CD4-positive, alpha-beta T cell treated with Interleukin-4 for 4 hours (primary cell): Measurements from ENCODE around the gene C12orf43.
A peak's percentile ranks its signal among the peaks of the same experiment; 100 is the strongest.
"Not testable (repeated sequence)": the region's sequence is repeated elsewhere in the genome, so short reads cannot be mapped to it uniquely, and the experiment has no call there.

Source experiments
- DNase-seq: peaks from one replicate; pipeline ENCODE4 v3.0.0-alpha.2; 2020

The C12orf43 gene, protein sequence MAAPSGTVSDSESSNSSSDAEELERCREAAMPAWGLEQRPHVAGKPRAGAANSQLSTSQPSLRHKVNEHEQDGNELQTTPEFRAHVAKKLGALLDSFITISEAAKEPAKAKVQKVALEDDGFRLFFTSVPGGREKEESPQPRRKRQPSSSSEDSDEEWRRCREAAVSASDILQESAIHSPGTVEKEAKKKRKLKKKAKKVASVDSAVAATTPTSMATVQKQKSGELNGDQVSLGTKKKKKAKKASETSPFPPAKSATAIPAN

DNA sequence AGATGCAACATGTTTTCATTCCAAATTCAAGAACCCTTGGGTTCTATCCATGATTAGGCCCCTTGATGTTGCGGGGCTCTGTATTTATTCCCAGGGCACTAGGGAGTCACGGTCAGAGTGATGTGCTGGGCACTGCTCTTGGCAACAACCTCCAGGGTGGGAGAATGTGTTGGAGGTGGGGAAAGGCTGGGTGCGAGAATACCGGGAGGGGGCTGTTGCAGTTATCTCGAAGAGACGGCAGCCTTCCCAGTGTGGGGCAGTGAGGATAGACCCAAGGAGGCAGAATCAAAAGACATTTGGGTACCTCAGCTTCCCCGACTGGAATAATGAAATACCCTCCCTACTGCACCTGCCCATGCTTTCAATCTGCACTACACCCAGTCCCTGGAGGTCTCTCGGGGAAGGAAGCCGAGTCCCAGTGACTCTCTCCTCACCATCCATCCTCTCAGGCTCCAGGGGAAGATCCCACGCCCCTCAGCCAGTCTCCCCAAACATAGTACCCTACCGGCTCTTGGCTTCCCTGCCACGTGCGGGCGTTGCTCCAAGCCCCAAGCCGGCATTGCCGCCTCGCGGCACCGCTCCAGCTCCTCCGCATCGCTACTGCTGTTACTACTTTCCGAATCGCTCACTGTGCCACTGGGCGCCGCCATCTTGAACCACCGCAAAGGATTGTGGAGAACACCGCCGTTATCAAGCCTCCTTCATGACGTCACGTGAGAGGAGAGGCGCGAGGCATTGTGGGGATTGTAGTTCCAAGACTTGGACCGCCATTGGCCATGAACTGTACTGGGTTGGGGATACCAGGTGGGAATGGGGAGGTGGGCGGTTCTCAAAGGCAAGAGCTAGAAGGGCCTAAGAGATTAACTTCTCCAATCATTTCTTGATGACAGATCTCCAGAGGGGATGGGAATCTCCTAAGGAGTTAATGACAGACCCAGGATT lies at the start of gene C12orf43:
Gene C12orf43 (minus strand): TSS at position 663 of the 942 bp plus-strand sequence. CDS start 13 bp downstream, at position 650.
- peak; percentile 92 for DNase-seq

DNA sequence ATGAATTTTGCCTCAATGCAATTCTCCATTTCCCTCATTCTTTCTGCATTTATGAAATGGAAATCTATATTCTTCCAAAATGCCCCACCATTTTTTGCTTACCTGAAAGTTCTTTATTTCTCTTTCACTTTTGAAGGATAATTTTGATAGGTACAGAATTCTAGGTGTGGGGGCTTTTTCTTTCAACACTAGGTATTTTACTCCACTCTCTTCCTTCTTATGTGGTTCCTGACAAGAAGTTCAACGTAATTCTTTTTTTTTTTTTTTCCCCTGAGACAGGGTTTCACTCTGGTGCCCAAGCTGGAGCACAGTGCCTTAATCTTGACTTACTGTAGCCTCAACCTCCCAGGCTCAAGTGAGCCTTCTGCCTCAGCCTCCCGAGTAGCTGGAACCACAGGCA lies 49.1 kb upstream of the C12orf43 start:
- no peak for DNase-seq

DNA sequence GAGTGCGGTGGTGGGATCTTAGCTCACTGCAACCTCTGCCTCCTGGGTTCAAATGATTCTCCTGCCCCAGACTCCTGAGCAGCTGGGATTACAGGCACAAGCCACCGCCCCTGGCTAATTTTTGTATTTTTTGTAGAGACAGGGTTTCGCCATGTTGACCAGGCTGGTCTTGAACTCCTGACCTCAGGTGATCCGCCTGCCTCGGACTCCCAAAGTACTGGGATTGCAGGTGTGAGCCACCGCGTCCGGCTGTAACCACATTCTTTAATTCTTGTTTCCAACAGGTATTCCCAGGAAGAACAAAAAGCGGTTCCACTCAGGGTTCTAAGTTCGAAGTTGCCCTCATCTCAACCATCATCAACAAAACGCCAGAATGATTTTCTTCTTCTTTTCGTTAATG lies 48.3 kb upstream of the C12orf43 start:
- not testable (repeated sequence) for DNase-seq

DNA sequence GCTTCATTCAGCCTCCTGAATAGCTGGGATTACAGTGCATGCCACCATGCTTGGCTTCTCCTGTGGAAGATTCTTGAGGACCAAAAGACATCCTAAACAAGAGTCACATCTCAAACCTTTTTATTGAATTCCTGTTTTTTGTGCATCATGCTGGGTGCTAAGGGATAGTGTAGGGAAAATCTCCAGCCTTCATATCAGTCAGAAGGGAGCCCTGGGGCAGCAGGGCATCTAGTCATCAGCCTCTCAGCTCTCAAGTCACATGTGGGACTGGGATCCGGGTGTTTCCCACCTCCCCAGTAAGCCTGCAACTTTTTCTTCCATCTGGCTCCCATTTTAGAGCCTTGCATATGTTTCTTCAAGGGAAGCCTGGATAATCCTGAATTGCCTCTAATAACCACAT lies 47.8 kb upstream of the C12orf43 start:
- DNase-seq = no peak

DNA sequence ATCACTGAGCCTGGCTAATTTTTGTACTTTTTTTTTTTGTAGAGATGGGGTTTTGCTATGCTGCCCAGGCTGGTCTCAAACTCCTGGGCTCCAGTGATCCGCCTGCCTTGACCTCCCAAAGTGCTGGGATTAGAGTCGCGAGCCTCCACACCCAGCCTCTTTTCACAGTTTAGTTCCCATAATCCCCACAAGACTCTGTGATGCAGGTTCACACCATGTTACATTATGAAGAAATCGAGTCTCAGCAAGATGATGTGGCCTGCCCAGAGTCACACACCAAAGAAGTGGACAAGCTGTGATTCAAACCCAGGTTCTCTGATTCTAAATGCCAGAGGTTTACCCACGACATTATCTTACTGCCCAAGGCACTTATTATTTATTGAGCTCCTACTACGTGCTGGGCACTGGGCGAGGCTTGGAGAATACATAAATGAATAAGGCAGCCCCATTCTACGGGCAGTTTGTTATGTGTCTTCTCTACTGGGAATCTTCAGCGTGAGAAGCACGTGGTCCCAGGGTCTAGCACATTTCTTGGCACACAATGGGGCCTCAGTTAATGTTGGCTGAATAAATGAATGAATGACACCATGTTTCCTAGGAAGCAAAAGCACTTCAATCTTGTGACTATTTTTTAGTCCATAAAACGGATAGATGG lies 46.2 kb upstream of the C12orf43 start:
- no peak for DNase-seq

DNA sequence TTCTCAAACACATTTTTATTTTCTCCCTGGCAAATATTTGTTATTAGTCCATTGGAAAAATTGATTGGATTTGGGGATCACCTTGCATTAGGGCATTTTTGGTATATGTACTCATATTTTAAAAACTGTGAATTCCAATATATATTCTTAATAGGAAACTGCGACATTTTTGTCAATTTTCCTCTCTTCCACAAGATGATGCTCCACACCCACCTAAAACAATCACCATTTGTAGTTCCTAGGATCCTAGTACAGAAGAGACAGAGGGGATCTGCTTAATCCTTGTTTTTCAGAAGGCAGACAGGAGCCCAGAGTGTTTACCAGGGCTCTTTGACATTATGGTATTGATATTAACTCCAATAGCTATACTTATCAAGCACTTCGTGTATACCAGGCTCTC lies 45.5 kb upstream of the C12orf43 start:
- DNase-seq = no peak

DNA sequence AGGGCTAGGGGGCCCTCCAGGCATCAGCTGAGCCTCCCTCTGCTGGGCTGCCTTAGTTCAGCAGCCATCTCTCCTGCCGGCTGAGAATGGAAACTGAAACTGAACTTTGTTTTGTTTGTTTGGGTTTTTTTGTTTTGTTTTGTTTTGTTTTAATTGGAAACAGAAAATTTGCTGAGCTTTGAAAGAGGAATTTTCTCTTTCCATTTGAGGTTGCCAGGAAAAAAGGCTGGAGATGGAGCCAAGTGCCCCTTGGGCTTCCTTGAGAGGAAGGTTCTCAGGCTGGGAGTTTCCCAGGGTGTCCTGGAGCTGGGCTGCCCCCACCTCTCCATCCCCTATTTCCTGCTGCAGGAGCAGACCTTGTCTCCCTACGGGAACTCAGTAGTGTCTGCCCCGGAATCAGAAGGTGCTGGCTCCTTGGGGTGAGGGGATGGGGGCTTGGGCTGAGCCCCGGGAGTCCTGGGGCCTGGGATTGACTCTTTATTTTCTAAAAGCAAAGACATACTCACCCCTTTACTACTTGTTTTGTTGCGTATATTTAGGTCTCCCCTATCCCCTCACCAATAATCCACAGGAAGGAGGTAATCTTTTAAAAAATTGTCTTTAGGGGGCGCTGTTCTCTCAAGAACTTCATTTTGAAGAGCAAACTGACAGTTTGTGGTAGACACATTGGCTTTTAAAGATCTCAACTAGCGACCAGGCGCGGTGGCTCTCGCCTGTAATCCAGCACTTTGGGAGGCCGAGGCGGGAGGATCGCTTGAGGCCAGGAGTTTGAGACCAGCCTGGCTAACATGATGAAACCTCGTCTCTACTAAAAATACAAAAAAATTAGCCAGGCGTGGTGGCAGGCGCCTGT lies 44.1 kb upstream of the C12orf43 start:
- DNase-seq = peak; percentile 87

DNA sequence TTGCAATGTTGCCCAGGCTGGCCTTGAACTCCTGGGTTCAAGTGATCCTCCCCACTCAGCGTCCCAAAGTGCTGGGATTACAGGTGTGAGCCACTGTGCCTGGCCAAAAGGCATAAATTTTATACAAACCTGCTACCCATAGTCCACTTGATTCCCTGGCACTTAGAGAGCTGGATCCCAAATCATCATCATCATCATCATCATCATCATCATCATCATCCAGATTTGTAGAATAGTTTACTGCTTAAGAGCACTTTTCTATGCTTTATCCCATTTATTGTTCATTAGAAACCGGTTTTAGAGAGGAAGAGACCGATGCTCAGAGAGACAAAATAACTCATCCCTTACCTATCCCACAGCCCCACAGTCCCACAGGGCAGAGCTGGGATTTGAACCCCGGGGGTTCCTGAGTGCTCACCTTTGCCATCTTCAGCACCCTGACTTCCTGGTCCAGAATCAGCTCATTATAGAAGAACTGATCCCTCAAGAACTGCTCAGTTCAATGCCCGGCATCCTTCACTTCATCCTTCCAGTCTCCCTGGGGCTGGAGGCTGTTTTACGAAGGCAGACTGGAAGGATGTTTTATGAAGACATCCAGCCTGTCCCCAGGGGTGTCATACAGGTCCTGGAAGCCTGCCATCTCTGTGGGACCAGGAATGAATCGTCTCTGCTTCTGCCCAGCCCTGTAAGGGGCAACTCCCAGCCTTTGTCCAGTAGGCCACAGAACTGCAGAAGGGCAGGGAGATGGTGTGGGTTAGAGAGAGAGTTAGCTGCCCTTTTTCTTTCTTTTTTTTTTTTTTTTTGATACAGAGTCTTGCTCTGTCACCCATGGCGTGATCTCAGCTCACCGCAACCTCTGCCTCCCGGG lies 43.0 kb upstream of the C12orf43 start:
- DNase-seq = no peak

DNA sequence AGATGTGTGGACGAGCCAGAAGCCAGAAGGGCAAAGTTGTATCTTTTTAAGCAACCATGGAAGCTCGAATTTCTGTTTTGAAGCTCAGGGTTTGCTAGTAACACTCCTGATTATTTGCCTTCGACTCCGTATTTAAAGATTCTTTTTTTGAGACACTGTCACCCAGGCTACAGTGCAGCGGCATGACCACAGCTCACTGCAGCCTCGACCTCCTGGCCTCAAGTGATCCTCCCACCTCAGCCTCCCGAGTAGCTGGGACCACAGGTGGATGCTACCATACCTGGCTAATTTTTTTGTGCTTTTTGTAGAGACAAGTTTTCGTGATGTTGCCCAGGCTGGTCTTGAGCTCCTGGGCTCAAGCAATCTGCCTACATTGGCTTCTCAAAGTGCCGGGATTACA lies 41.5 kb upstream of the C12orf43 start:
- DNase-seq = no peak

DNA sequence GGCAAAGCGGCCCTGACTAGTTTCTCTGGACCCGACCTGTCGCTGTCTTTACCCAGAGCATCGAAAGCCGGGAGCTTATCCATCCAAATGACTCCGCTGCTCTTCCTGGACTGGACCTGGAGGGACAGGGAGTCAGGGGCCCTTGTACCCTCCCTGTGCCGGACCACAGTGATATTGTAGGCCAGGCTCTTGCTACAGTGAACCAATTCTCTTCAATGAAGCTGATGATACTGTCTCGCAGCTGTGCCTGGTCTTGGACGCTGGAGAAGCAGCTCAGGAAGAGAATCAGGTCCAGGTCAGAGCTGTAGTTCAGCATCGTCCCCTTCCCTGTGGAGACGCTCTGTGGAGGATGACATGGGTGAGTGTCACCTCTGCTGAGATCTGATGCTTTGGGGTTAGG lies 37.4 kb upstream of the C12orf43 start:
- DNase-seq = no peak

DNA sequence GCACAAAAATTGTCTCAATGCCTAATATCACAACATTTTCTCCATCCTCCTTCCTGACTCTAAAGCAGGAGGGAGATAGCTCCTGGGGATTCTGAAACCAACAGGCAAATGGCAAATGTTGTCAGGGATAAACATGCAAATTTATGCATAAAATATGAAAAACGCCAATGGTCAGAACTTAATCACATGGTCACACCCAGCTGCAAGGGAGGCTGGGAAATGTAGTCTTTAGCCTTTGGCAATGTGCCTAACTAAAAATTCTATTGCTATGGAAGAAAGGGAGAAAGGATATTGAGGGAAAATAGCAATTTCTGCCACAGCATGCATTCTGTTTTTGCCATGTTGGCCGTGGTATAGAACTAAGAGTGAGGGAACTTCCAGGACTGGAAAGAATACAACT lies 34.4 kb upstream of the C12orf43 start:
- no peak for DNase-seq

DNA sequence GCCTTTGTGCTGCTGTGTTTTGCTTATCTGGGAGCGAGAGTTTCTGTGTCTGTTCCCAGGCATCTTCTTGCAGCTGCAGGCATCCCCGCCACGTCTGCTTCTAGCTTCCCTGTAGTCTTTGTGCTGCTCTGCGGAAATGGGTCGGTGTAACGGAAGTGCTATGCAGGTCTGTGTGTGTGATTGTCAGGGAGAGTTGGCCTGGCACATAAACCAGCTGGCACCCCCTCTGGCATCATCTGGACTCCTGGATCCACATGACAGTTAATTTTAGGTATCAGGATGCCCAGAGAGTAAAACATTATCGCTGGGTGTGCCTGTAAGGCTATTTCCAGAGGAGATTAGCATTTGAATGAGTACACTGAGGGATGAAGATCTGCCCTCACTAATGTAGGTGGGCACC lies 32.2 kb upstream of the C12orf43 start:
- no peak for DNase-seq

DNA sequence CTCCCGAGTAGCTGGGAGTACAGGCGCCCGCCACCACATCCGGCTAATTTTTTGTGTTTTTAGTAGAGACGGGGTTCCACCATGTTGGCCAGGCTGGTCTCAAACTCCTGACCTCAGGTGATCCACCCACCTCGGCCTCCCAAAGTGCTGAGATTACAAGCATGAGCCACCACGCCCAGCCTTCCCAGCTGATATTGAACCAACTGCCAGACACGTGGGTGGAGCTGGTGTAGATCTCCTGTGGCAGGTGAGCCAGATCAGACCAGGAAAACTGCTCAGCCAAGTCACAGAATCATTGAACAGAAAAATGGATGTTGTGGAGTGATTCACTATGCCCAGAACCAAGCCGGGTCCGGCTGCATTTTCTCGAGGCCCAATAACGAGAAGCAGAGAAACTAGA lies 31.1 kb upstream of the C12orf43 start:
- not testable (repeated sequence) for DNase-seq

DNA sequence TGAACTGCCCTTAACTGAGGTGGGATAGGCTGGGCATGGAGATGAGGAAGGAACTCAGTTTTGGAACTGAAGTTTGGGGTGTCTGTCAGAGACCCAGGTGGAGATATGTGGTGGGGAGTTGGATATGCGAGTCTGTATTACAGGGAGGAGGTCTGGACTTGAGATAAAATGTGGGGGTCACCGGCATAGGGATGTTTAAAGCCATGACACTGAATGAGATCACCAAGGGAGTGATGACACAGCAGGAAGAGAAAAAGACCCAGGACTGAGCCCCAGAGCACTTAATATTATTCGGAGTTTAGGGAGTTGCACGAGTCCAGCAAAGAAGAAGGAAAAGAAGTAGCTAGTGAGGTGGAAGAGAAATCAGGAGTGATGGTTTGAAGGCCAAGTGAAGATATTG lies 26.8 kb upstream of the C12orf43 start:
- DNase-seq = no peak

DNA sequence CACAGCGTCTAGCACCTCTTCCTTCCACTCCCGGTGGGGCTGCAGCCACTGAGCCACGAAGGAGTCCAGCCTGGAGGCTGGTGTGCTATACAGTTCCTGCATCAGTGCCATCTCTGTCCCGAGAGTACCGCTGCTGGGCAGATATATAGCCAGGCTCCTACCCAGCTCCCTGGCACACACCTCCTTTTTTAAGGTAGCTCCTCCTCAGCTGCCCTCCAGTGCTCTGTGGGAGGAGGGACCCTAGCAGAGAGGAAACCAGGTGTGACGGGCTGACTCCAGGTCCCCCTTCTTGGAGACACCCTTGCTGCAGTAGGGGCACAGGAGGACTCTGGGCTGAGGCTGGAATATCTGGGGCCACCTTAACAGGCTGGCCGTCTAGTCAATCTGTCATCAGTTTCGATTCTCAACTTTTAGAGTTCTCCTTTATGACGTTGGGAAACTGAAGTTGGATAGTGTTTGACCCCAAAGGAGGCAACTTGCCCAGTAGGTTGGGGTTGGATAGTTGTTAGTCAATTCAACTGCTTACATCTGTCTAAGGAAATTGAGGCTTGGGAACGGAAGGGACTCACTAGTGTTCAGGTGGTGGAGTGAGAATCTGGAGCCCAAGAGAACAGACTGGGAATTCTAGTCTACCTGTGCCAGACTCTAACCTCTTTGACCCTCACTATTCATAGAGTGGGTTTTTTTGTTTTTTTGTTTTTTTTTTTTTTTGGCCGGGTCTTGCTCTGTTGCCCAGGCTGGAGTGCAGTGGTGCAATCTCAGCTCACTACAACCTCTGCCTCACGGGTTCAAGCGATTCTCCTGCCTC lies 22.8 kb upstream of the C12orf43 start, which contains the start of gene OASL:
Gene OASL (minus strand): TSS at position 386 of the 808 bp plus-strand sequence. CDS start 275 bp downstream, at position 111.
- DNase-seq = peak; percentile 73

DNA sequence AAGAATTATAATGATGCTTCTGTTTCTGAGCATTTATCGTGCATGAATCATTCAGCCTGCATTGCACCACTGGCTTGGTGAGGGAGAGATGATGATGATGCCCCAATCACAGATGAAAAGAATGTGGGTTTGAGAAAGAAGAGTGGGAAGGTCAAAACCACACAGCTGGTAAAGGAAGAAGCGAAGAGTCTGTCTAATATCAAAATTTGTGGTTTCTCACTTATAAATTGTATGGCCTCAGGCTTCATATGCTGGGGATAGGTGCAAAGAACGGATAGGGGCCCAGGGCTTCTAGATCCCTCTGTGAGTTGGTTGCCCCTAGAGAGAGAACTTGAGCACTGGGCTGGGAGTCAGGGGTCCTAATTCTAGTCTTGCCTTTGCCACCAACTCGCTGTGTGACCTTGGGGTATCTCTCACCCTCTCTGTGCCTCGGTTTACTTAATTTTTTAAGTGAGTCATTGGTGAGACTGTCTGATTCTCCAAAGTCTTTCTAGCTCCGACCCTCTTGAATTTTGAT lies 20.6 kb upstream of the C12orf43 start:
- peak; percentile 81 for DNase-seq

DNA sequence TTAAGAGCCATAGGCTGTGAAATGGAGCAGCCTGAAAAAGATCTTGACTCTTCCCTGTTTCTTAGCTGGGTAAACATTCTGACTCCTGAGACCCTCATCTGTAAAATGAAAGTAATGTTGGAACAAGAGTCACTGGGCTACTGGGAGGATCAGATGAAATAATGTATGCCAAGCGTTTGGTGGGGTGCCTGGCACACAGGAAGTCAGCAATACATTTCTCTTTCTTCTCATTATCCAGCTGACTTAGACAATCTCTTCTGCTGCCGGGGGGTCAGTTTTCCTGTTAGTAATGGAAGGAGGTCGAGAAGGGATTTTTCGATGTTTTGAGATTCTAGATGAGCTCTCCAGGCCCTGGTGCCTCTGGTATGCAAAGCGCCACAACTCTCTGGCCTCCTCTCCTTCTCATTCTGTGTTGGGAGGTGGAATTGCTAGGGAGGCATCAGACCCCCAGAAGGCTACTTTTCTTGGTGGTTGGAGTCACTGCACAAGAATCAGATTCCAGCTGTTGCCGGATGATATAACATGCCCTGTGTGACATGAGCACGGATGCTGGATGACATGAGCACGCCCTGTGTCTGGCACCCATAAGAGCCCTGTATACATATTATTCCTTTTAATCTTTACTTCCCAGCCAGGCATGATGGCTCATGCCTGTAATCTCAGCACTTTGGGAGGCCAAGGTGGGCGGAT lies 18.5 kb upstream of the C12orf43 start:
- DNase-seq = no peak

DNA sequence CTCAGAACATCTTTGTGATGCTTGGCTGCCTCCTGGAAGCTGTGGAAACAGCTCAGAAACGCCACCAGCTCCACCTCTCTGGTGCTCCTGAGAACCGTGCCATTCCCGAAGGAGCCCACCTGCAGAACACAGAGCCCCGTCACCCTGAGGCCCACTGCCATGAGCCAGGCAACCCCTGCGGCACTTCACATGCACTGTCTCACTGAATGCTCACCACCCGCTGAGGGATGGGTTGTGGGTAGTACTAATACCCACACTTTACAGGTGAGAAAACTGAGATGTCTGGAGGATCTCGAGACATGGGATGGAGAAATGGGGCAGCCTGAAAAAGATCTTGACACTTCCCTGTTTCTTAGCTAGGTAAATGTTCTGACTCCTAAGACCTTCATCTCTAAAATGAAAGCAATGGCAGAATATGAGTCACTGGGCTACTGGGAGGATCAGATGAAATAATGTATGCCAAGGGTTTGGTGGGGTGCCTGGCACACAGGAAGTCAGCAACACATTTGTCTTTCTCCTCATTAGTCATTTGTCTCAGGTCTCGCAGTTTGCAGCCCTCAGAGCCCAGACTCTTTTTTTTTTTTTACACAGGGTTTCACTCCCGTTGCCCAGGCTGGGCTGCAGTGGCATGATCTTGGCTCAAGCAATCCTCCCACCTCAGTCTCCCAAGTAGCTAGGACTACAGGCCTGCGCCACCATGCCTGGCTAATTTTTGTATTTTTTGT lies 17.5 kb upstream of the C12orf43 start:
- DNase-seq = peak; percentile 92
